Superior temporal gyrus (tissue), 1 donor: ENCODE data around the gene ANKMY1.
A peak's percentile ranks its signal among the peaks of the same experiment; 100 is the strongest.

ENCODE experiments used
- DNase-seq: peaks from one replicate; pipeline ENCODE4 v3.0.0-alpha.2; 2016; ENCODE audit errors: extremely low spot score

Gene ANKMY1

DNA sequence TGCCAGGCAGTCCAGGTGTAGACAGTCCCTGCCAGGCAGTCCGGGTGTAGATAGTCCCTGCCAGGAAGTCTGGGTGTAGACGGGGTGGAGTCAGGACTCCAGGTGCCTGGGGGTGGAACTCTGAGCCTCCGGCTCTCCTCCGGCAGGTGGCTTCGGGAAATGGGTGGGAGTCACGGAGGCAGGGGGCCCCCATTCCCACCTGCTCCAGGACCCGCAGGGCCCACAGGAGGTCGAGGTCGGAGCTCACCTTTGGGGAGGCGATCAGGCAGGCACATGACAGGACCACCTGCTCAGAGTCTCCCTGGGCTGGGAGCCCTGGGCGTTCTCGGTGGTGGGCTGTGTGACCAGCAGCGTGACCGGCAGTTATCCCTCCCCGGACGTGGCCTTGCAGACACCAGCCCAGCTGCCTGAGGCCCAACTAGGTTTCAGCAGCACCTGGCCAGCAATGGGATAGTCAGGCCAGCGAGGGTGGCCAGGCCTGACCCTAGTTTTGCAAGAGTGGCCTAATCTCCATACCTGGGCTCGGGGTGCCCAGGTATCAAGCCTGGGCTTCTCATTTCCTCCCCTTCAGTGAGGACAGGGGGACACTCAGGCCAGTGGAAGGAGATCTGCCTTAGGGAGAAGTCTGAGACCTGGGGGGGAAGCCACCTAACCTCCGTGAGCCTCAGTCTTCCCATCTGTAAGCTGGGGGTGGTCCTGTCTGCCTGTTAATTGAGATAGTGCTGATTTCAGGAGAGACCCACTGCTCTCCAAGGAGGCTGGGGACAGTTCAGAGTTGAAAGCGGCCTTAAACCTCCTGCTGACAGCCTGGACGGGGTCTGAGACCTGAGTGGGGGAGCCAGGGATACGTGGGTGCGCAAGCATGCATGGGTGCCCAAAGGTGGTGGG, 109.2 kb downstream of the ANKMY1 start:
- no peak for DNase-seq

DNA sequence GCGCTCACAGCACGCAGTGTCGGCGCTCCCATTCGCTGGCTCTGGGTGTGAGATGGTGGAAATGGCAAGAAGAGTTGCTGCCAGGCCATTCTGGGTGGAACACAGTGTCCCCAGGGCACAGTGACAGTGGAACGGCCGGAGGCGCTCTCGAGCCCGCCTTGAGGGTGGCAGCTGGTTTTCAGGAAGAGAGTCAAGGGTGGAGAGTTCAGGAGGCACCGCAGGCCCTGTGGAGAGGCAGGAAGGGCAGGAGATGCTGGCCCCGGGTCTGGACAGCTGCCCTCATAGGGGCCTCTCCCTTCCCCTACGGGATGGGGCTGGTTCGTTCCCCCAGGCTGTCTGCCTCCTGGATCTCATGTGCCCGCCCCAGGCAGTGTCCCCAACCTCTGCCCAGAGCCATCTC, 109.9 kb downstream of the ANKMY1 start:
- no peak for DNase-seq

DNA sequence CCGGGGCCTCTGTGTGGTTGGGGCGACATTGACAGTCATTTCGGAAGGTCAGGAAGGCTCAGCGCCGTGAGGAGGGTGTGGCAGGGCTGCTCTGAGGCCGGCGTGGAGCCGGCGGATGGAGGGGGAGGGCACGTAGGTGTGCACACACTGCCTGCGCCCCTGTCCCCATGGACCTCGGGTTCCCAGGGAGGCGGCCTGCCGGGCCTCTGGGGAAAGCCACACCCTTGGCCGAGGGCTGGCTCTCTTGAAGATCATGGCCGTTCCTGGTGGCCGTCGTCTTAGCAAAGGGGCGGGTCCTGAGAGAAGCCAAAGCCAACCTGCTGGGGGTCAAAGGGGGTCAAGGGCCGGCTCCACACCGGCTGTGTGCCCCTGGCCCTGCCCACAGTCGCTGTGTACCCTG, 110.5 kb downstream of the ANKMY1 start:
- DNase-seq: no peak

DNA sequence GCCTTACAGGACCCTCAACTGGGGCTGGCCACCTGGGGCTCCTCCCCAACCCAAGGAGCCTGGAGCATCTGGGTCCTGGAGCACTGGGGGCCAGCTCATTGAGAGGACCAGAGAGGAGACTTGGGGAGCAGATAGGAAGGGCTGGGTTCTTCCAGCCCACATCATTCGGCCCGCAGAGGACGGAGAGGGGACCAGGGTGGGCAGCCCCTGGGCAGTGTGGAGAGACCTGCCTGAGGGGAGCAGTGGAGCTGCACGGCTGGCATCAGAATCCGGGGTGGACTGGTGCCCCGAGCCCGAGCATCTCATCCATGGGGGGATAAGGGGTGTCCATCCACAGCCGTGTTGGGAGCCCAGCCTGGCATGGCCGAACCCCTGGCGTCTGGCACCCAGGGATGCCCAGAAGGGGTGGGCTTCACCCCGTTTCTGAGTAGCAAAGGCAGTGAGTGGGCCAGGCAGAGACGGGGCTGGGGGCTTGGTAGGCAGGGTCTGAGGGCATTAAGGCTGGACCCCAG, 111.1 kb downstream of the ANKMY1 start:
- DNase-seq: no peak

DNA sequence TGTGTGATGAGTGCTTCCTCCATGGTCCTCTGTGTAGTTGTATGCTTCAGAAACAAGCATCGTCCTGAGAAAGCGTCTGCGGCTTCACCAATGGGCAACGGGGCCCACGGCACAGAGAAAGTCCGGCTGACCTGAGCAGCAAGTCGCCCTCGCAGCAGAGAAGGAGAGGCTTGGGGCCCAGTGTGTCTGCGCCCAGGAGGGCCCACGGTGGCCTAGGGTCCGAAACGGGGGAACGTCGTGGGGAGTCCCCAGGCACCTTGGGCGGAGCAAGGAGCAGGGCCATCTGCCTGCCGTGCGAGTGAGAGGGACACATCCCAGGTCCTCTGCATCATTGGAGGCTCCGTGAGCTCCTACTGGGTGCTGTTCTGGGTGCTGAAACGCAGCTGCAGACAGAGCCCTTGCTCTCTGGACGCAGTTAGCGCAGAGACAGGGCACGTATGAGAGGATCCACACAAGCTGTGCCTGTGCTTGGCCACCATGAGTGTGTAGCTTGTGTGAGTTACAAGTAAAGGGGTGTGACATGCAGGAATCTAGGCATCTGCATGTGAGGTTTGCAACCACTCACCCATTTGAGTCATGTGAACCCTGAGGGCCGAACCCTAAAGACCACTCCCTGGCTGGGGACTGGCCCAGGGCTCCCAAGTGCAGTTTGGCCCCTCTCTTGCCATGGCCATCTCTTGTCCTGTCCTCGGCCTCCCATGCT, 111.7 kb downstream of the ANKMY1 start:
- DNase-seq: no peak

DNA sequence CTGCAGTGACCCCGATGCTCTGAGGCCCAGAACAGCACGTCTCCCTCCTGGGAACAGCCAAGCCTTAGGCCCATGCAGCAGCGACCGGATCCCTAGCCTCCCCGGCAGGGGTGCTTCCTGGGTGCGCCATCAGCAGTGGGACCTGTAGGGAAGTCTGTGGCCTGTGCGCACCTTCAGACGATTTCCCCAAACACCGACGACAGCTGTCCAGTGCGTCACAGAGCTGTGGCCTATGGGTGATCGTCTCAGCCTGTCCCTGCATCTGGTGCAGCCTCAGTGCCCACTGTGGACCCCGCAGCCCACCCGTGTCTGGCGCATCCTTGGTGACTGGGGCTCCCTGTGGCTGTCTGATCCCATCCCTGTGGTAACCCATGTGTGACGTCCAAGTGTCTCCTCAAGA, 113.3 kb downstream of the ANKMY1 start:
- no peak for DNase-seq

DNA sequence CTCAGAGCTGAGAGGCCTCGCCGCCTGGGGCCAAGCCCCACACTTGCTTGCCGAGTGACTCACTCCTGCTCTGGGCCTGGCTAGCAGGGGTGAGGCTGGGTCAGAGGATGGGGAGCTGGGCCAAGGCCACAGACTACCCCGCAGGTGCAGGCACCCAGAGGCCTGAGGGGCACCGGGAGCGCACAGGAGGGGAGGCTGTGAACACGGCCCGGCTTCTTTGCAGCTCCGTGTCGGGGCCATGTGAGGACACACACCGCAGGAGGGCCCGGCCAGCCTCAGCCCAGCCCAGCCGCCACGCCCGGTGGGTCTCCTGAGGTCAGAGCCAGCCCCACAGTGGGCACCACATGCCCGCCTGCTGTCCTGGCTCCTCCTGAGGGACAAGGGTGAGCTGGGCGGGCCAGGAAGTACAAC, 113.9 kb downstream of the ANKMY1 start:
- DNase-seq: no peak

DNA sequence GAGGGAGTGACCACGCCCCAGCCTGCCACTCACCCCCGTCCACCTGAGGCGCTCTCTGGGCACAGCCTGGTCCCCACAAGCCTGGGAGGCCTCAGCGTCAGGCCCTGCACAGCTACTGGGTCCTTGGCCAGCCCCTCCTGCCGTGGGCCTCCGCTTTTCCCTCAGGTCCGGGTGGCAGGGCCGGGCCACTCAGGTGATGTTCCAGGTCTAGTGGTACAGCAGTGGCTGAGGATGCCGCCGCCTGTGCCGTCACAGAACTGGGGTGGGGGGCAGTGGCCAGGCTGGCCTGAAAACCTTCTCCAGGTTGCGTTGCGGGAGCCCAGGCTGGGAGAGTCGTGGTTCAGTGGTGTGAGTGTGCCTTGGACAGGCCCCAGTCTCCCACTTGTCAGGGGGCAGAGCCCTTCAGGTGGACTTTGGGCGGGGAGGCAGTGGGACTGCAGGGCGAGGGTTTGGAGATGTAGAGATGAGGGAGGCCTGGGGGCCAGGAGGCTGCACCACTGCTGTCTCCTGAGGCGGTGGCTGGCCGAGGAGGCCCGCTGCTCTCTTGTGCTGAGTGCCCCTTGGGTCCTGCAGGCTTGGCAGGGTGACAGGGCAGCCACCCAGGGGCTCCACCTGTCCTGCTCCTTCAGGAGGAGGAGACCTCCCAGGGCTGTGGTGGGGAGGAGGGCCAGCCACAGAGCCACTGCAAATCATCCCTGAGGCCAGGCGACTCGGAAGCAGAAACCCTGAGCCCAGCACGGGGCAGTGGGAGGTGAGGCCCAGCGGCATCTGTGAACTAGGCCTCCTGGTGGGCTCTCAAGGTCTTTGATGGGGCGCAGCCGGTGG, 114.7 kb downstream of the ANKMY1 start:
- no peak for DNase-seq

DNA sequence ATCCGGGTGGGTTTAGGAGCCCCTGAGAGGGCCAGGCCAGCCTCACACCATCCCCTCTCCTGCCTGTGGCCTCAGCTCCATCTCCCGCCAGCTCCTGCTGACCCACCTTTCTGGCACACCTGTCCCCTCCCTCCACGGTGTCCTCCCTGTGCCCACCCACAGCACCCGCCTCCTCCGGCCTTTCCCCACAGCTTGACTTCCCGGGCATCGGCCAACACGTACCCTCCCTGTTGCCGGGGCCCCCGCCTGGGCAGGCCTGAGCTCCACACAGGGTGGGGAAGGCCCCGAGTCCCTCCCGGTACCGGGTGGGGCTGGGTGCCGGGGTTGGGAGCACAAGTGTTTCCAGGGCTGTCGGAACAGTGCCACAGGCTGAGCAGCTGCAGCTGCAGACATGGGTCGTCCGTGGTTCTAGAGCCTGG, 115.8 kb downstream of the ANKMY1 start:
- no peak for DNase-seq

DNA sequence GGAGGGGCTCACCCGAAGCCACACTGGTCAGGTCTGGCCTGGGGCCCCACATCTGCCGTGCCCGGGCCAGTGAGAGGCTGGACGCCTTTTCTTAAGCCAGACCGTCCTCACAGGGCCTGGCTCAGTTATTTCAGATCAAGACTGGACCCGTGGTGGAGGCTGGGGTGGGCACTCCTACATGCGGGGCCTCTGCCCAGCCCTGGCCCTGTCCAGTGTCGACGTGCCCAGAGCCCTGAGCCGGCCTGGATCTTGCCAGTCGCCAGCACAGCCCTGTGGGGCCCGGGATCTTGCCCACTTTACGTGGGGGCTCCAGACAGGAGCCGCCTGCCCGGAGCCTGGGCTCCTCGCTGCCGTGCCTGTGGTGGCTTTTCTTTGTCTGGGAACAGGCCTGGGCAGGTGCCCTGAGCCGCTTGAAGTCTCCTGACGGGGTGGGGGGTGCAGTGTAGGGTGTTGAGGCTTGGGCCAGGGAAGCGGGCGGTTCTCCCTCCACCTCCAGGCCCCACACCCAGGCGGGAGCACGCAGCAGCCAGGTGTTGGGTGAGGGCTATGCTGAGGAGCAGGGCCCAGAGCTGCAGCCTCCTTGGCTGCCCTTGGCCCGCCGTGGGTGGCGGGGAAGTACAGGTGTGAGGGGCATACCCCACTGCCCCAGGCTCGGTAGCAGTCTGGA, 116.3 kb downstream of the ANKMY1 start:
- no peak for DNase-seq

DNA sequence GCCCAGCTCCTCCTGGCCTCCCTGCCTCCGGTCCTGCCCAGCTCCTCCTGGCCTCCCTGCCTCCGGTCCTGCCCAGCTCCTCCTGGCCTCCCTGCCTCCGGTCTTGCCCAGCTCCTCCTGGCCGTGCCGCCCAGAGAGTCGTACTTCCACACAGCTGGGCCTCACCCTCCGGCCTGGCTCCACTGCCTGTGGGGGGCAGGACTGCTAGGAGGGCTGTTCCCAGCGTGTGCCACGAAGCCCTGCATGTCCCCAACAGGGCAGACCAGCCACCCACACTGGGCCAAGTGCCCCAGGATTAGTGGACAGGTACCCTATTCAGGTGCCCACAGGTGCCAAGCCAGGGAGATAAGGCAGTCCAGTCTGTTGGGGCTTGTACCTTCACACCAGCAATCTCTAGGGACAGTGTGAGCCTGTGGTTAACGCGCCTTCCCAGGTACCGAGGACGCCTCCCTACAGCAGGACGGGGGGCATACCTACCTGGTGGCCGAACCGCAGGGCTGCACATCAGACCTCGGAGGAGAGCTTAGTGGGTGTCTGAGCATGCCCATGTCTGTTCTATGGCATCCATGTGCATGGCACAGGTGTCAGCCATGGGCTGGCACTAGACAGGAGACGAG, 117.0 kb downstream of the ANKMY1 start:
- no peak for DNase-seq

DNA sequence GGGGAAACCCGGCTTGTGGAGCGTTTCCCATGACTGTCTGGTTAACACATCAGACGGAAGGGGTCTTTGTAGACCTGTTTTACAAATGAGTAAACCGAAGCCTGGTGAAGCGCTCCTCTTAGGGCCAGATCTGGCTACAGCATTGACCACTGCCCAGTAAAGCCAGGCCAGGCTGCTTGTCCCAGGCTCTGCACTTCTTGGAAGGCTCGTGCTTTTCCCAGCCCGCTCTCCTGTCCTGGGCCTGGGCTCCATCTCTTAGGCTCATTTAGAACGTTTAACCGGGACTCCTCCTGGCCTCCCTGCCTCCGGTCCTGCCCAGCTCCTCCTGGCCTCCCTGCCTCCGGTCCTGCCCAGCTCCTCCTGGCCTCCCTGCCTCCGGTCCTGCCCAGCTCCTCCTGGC, 117.5 kb downstream of the ANKMY1 start:
- DNase-seq: no peak

DNA sequence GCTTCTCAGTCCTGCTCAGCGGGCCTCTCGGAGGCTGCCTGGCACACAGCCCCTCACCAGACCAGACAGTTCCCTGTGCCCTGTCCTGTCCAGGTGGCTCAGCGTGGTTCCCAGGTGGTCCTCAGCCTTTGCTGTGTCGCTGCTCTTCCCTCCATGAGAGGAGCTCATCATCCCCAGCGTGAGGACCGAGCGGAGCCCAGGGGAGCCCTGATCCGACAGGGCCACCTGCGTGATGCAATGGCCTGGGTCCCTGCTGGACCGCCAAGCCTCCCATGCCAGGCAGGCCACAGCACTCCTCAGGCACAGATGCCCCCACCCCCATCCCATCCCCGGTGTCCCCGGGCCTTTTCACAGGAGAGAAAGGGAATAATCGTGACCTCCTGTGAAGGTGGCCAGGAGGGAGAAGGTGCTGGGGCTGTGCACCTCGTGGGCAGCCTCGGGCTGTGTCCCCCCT, 118.1 kb downstream of the ANKMY1 start:
- DNase-seq: no peak

DNA sequence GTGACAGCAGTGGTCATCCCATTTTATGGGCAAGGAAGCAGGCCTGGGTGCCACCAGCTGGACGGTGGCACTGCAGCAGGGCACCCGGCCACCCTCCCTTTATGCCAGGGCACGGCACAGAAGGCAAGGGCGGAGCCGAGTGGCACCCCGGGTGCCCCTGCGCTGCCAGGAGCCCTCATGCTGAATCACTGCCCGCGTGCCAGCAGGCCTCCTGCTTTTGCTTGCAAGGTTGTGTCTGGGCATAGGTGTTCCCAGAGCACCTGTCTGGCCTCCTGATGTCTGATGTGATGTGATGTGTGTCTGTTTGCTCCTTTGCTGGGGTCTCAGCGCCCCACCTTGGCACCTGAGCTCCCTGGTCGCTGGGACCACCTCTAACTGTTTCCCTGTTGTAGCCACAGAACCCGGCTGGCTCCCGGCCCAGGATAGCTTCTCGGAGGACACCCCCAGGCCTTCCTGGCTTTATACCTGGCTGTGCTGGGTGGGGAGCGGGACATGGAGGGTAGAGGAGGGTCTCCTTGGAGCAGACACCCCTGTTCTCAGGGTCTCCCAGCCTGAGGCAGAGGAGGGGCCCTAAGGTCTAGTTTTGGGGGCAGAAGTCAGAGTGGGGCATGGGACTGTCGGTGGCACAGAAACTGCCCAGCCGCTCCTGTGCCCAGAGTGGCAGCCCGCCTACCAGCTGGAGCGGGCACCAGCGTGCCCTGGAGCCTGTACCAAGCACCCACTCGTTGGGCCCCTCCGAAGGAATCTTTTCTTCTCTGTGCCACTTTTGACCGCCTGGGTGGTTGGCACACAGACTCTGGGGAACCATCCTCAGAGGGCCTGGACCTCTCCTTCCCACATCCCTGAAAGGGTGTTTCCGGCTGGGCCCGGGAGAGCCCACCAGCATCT, 118.7 kb downstream of the ANKMY1 start:
- DNase-seq: no peak

DNA sequence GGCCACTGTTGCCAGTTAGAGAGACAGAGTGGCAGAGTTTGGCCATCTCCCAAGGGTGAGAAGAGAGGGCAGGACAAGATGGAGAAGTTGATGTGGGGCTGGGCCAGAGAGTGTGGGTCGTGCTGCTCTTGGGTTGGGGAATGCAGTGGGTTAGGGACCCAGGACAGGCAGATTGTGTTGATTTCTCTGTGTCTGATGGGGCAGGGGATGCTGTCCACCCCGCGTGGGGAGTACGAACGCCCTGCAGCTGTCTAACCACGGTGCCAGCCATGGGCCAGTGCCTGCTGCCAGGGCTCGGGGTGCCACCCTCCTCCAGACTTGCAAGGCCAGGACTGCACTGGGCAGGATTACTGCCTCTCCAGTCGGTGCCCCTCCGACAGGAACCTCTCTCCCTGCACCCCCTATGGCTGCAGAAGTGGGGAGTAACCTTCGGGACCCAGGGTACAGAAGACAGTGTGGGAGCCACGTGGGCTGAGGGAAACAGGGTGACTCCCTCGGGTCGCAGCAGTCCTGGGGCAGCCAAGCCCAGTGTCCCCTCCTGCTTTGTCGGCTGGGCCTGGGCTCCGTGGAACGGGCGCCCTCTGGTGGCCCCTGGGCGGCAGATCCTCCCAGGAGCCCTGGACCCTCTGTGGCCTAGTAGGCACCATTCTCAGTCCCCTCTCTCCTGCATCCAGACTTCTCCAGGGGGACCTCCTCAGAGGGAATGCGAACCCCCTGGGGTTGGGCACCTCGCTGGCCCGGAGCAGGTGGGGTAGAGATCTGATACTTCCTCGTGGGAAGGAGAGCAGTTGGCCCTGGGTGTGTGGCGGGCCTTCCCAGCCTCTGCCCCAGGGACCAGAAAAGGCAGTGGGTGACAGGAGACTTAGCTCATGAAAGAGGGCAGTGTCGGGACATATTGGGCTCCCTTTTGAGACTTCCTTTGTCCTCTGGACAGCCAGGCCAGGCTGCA, 119.7 kb downstream of the ANKMY1 start:
- DNase-seq: peak; percentile 89

DNA sequence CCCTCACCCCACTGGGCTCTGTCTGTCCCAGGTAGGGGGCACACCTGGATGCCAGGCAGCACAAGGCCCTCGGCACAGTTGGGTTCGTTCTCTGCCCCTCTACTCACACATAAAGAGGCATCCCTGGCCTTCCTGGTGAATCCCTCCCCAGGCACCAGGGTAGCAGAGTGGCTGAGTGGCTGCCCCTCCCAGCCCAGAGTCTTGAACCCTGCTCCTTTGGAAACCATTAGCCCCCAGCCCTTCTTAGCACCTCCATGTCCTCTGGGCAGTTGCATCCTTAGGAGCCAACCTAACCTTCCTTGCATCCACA, 120.3 kb downstream of the ANKMY1 start:
- DNase-seq: no peak

DNA sequence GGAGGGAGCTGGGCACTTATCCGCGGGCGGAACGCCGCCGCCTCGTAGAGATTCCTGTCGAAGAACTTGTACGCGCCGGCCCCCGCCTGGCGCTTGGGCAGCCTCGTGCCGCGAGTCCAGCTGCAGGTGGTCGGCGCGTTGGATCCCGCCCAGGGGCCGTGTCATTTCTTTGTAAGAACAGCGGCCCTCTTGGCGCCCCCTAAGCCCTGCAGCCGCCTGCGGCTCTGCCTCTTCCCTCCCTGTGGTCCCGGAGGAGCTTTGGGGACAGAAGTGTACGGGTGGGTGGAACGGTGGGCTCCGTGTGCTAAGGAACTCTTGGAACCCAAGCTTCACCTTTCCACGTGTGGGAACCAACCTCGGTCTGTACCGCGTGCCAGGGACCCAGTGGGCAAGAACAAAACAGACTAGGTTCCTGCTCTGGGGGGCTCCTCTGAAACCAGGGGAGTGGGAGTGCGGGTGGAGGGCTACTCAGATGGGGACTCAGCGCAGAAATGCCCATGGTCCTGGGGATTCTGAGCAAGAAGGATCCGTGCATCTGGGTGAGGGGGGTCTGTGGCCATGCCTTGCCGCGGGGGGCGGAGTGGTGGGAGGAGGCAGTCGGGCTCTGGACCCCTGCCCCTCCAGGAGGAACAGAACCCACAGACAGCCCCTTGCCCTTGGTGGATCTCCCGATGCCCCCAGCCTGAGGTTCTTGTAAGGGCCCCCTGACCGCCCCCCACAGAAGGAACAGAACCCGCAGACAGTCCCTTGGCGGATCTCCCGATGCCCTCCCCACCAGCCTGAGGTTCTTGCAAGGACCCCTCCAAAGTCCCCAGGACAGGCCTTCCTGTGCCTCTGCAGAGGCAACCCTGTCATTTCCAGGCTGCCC, 120.9 kb downstream of the ANKMY1 start:
- no peak for DNase-seq
